Measurements from ENCODE around the gene RFC1. TPM values are rescaled to one million over a fixed set of nuclear protein-coding genes. Genes with fewer than 3 reads are reported as not detected.
"Not testable (repeated sequence)": the region's sequence is repeated elsewhere in the genome, so short reads cannot be mapped to it uniquely, and the experiment has no call there.

Gene RFC1
- total RNA-seq, 1 experiment from 2014 or later: 119 TPM

DNA sequence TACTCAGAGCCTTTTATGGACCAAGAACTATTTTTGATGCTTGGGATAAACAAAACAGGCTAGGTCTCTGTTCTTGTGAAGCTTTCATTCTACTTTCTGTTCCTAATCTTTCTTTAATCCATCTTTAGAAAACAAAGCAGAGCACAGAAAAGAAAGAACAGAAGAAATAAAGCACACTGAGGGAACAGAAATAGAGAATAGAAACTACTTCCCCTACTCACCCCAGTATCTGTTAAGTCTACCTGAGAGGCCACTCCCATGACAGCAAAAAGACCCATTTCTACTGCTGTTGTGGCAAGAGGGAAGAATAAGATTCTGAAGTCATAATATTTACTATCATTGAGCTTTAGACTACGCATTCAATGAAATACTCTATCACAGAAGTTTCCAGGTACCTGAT, 9.2 kb downstream of the RFC1 start:
- in situ Hi-C loops (cut with HindIII; ENCODE audit: low sequenced_read_pairs): no loop called here
- DNase-seq (ENCODE audit: low spot score): no peak

DNA sequence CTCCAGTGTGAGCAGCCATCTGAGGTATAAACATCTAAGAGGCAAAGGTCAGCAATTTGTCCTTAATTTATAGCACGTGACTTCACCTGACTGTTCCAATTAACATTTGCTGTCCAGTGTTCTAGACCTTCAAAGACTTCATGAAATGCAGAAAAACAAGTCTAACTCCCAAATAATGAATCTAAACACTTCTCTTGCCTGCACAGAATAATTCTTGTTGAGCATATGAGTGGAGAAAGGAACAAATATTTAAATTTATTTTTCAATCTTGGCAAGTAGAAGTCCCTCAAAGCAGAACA, 12.0 kb downstream of the RFC1 start:
- in situ Hi-C loops (cut with HindIII; ENCODE audit: low sequenced_read_pairs): no loop called here
- no peak for DNase-seq (ENCODE audit: low spot score)

DNA sequence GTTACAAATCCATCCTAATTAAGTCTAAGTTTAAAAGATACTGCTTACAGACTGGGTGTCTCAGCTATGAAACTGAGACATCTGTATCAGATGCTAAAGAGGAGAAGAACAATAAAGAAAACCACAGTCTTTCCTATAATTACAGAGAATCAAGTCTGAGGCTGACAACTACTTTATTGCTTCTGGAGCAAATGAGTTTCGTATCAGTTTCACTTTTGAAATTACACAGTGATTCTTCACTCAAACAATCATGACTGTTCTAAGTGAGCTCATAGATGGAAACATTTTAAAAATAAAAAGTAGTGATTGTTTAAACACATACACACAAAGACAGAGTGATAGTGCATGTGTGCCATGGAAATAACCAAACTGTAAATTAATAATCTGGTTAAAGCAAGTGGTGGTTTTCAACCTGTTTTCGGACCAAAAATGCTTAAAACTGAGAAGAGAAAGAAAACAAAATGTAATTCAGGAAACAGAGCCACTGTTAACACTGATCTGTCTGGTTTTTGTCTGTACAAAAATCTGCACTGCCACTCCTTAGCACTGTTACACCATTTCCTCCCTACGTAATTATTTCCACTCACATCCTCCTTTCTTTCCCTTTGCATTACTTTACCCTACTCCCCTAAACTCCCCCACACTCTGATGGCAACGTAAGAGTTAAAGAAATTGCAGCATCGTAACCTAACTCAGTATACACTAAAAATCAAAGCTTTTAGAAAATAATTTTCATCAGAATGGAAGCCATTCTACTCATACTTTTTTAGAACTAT, 12.5 kb downstream of the RFC1 start:
- no peak for DNase-seq (ENCODE audit: low spot score)
- in situ Hi-C loops (cut with HindIII; ENCODE audit: low sequenced_read_pairs): no loop called here

DNA sequence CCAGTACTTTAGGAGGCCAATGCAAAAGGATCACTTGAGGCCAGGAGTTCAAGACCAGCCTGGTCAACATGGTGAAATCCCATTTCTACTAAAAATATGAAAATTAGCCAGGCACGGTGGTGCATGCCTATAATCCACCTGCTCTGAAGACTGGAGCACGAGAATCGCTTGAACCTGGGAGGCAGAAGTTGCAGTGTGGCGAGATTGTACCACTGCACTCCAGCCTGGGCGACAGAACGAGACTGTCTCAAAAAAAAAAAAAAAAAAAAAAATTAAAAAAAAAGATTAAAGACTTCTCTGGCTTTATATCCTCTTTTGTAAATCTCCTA, 13.0 kb downstream of the RFC1 start:
- in situ Hi-C loops (cut with HindIII; ENCODE audit: low sequenced_read_pairs): not testable (repeated sequence)

DNA sequence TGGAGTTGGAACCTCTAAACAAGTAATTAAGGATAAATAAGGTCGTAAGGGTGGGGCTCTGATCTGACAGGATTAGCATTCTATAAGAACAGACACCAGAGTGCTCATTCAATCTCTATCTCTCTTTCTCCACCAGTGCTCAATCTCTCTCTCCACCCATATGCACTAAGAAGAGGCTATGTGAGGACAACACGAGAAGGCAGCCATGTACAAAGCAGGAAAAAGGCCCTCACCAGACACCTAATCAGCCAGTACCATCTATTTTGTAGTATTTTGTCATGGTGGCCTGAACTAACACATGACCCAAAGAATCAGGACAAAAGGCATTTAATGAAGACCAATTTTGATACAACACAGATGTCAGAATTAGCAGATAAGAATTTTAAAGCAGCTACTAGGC, 16.8 kb downstream of the RFC1 start:
- in situ Hi-C loops (cut with HindIII; ENCODE audit: low sequenced_read_pairs): no loop called here
- DNase-seq (ENCODE audit: low spot score): no peak

More for the DNA sequence above, 13.0 kb downstream of the RFC1 start:
- DNase-seq (ENCODE audit: low spot score): not testable (repeated sequence)

DNA sequence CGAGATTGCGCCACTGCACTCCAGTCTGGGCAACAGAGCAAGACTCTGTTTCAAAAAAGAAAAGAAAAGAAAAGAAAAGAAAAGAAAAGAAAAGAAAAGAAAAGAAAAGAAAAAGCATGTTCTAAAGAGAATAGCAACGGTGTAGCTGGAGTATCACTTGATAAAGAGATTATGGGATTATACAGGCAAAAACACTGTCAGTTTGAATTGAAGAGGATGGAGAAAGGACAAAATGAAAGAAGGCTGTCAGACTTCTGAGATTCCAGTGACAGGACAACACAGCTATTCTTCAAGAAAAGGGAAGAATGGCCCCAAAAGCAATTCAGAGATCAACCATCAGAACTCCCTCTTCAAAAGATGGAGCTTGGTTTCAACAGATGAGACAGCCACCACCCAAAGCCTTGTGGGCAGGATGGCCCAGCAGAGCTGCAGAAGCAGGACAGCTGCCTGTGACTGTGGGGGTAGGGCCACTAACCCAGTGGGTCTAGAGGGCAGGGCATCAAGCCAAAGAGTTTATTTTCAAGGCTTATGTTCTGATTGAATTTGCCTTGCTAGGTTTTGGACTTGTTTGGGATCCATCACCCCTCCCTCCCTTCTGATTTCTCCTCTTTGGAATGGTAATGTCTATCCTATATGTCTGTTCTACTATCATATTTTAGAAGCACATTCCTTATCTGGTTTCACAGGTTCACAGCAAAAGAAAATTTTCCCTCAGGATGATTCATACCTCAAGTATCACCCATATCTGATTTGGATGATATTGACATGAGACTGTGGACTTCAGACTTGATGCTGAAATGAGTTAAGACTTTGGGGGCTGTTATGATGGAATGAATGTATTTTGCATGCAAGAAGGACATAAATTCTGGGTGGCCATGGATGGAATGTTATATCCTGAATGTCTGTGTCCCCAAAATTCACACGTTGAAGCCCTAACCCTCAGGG, 17.5 kb downstream of the RFC1 start:
- DNase-seq (ENCODE audit: low spot score): no peak

DNA sequence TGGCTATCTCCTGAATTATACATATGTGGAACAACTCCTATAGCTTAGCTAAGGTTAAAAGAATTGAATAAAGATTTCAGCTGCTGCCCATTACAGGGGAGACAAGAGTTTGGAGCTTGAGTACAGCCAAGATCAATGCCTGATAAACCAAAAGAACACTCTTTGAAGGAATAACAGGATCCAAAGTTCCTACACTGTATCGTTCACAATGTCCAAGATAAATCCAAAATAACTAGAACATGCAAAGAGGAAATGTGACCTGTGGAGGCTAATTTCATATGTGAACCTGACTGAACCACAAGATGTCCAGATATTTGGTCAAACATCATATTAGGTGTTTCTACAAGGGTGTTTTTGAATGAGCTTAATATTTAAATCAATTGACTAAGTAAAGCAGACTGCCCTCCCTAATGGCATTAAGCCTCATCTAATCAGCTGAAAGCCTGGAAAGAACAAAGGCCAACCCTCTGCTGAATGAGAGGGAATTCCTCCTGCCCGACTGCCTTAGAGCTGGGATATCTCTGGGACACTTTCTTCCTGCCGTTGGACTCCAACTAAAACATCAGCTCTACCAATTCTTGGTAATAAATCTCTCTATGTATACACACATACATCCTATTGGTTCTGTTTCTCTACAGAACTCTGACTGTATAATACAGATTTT, 19.2 kb downstream of the RFC1 start:
- in situ Hi-C loops (cut with HindIII; ENCODE audit: low sequenced_read_pairs): no loop called here
- no peak for DNase-seq (ENCODE audit: low spot score)

More for the DNA sequence above, 17.5 kb downstream of the RFC1 start:
- in situ Hi-C loops (cut with HindIII; ENCODE audit: low sequenced_read_pairs): no loop called here

DNA sequence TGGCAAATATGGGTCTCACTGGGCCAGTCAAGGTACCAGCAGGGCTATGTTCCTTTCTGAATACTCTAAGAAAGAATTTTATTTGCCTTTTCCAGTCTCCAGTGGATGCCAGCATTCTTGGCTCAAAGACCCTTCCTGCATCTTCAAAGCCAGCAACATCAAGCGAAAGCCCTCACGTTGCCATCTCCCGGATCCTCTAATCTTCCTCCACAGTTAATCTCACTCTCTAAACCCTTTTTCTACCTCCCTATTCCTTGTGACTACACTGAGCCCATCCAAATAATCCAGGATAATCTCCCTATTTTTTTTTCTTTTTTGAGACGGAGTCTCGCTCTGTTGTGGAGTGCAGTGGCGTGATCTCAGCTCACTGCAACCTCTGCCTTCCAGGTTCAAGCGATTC, 23.4 kb downstream of the RFC1 start:
- no peak for DNase-seq (ENCODE audit: low spot score)
- in situ Hi-C loops (cut with HindIII; ENCODE audit: low sequenced_read_pairs): no loop called here

DNA sequence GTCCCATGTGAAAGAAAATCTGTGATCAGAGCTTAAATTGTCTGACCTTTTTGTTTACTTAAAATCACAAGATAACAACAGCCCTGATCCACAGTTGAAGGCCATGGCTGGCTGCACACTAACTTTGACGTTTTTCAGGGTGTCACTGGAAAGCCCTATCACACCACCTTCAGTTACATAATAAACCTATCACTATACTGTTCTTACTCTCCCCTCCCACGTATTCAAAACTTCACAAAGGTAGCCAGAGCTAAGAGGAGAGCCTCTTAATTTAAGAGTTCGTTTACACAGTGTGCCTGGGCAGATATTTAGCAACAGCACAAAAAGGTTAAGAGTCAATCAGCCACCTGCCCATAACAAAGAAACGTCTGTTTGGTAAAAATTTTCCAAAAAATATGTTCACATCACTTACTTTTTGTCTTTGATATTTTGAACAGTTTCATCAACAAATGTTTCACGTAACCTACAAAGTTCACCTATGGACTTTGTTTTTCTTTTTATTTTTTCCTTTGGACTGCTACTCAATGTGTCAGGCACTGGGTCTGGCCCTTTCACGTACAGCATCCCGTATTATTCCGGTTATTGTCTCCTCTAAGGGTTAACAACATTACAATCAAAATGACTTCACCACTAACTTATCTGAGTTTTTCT, 25.0 kb downstream of the RFC1 start:
- in situ Hi-C loops (cut with HindIII; ENCODE audit: low sequenced_read_pairs): no loop called here
- DNase-seq (ENCODE audit: low spot score): no peak

DNA sequence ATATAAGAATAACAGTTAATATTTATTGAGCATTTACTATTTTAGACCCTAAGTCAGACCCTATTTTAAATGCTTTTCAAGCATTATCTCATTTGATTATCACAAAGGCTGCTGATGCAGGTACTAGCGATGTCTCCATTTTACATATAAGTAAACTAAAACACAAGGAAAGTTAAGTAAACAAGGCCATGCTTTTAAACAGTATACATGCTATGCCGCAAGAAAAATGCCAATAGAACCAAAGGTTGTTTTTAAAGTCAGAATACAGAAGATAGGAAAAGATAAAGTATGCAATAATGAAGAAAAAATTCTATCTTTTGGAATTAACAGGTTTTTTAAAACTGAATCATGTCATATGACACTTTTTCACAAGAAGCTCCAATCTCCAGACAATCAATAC, 26.2 kb downstream of the RFC1 start:
- in situ Hi-C loops (cut with HindIII; ENCODE audit: low sequenced_read_pairs): no loop called here
- no peak for DNase-seq (ENCODE audit: low spot score)

DNA sequence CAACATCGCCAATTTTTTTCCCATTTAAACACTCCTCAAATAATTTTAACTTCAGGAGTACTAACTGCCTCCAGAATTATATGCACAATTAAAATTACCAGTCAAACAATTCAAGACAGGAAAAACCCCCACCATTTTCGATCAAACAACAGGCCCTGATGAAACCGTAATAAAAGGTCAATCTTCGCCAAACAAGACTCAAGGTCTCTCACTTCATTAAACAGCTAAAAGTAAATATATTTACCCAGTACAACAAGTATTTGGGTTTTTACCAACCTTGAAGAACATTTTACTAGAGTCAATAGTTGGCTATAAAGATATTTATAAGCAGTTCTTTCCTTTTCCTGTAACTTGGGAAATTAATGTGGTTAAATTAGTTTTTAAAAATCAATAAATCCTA, 28.3 kb downstream of the RFC1 start:
- no peak for DNase-seq (ENCODE audit: low spot score)
- in situ Hi-C loops (cut with HindIII; ENCODE audit: low sequenced_read_pairs): no loop called here

DNA sequence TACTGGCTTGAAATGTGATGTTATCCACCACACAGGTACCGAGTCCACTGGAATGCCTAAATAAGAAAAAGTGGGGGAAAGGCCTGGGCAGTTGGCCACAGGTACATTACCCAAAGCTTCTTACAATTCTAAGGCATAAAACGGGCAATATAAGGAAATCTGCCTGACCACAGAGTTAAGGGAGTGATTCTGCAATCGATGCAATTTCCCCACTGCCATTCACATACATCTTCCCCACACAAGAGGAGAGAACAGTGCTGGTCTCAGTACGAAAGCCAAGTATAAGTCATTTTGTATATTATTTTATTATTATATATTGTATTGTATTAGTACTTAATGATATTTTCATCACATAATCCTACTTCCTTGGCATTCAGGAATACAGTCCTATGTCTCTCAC, 30.6 kb downstream of the RFC1 start:
- in situ Hi-C loops (cut with HindIII; ENCODE audit: low sequenced_read_pairs): no loop called here
- DNase-seq (ENCODE audit: low spot score): peak; percentile 8

DNA sequence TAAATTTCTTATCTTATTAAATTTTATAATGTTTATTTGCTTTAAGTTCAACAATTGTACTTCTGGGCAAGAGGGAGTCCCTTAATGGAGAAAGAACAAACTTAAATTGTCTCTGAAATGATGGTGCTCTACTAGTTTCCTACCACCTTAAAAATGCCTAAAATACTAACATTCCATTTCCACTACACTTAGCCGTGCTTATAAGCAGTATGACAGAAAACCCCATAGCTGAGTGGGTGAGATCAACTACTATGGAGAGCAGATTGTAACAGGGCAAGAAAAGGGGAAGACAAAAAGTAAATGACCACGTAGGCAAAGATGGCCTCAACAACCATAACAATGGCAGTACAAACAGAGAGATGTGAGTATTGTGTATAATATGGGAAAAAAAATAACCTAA, 35.0 kb downstream of the RFC1 start:
- in situ Hi-C loops (cut with HindIII; ENCODE audit: low sequenced_read_pairs): no loop called here
- DNase-seq (ENCODE audit: low spot score): no peak

DNA sequence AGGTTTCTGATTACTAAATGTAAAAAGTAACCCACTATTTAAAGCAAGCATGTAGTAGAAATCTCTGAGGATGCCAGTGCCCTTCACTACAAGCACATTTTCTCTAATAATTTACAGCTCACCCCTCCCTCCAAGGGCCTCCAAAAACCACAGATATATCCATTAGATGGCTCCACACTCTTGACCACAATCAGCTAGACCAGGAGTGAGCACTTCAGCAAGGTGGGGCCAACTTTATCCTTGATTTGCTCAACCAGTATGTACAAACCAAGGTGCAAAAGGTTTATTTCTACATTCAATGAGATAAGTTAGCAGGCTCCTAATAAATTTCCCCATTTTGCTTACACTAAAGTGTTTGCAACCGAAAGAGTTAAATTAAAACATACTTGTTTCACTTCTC, 35.8 kb downstream of the RFC1 start:
- in situ Hi-C loops (cut with HindIII; ENCODE audit: low sequenced_read_pairs): no loop called here
- DNase-seq (ENCODE audit: low spot score): no peak

DNA sequence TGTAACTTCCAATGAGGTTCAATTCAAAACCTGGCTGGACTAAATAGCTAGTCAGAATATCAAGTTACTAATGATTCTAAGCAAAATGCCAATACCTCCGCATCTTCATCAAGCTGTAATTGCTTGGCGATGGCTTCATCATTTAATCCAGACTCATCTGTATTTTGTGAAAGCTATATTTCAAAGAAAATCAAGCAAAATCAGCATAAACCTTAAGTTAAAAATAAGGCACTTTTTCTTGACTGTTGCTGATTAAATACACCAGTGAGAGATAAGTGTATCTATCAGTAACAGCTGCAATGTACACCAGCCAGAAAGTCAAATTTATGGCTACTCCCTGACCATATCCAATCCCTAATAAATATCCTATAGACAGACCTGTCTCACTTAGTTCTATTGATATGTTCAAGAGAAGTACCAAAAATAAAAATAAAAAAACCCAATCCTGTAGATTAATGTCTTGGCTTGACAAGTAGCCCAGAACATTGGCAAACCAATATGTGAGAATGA, 39.6 kb downstream of the RFC1 start:
- in situ Hi-C loops (cut with HindIII; ENCODE audit: low sequenced_read_pairs): no loop called here
- no peak for DNase-seq (ENCODE audit: low spot score)

DNA sequence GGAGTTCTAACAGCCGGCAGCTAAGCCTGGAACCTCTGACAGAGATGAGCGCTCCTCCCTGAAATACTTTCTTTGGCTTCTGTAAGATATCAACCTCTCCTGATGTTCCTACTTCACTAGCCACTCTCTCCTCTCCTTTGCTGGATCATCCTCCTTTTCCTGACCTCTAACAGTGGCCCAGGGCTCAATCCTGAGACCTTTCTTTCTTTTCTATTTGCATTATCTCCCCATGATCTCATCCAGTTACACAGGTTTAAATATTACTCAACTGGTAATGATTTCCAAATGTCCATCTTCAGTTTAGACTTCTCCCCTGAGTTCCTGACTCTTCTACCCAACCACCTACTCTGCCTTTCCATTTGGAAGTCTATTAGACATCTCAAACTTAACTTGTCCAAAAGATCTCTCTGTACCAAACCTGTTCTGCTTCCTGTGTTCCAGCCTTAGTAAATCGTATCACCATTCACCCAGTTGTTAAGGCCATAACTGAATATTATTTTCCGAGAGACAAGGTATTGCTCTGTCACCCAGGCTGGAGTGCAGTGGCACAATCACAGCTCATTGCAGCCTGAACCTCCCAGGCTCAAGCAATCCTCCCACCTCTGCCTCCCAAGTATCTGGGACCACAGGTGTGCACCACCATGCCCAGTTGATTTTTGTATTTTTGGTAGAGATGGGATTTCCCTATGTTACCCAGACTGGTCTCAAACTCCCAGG, 41.1 kb downstream of the RFC1 start:
- in situ Hi-C loops (cut with HindIII; ENCODE audit: low sequenced_read_pairs): no loop called here
- DNase-seq (ENCODE audit: low spot score): no peak

DNA sequence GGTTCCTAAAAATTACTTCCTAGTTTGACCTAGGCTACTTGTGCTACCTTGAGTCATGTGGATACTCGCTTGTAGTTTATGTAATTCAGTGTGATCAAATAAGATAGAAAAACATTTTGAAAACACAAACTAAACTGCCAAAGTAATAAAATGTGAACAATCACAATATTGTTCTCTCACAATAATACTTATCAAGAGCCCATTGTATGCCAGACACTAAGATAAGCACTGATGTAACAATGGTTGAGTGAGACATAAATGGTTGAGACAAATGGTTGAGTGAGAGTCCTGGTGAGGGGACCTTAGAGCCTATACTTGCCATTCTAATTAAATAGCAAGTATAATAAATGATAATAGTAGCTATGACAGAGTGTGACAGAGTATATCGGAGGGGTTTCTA, 41.7 kb downstream of the RFC1 start:
- in situ Hi-C loops (cut with HindIII; ENCODE audit: low sequenced_read_pairs): no loop called here

DNA sequence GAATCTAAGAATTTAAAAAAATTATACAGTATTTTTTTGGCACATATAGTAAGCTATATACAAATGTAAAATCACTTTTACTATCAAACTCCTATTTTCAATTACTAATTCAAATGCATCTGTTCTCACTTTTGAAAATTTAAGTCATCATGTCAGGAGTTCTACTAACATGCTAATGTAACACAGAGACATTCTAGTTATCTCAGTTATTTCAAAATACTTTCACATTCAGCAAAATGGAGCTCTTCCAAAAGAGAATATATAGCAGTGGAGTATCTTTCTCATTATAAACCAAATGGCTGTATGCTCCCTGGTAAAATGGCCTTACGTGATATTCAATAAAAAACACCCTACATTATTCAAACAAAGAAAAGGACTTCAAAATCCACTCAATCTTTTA, 42.3 kb downstream of the RFC1 start:
- DNase-seq (ENCODE audit: low spot score): no peak
- in situ Hi-C loops (cut with HindIII; ENCODE audit: low sequenced_read_pairs): no loop called here

More for the DNA sequence above, 41.7 kb downstream of the RFC1 start:
- no peak for DNase-seq (ENCODE audit: low spot score)
